H7 (cell line): ENCODE data around the gene SORCS2. TPM values are rescaled to one million over a fixed set of nuclear protein-coding genes. Genes with fewer than 3 reads are reported as not detected.

Experiments
- DNase-seq: peaks from one replicate; pipeline ENCODE4 v3.0.0; 2012
- H3K27me3 ChIP-seq: 2 replicates; pipeline ENCODE4 v1.6.0; 2011; ENCODE audit warnings: mild to moderate bottlenecking, low read length; ENCODE audit not compliant: control insufficient read depth, insufficient read depth
- H3K36me3 ChIP-seq: replicated peaks from 2 replicates; pipeline ENCODE4 v1.5.1; 2011; ENCODE audit warnings: low read length; ENCODE audit not compliant: control insufficient read depth, insufficient read depth
- H3K4me3 ChIP-seq: 2 replicates; pipeline ENCODE4 v1.5.1; 2011; ENCODE audit warnings: low read depth, mild to moderate bottlenecking, control low read depth, low read length, moderate library complexity; ENCODE audit not compliant: insufficient read depth
- total RNA-seq: library from RNA; depleted of rRNA; stranded (reverse); fragments of >200 nt; shearing (Covaris generic); gene quantifications from 2 replicates; pipeline ENCODE4 v1.2.3, GENCODE V29; 2014

The SORCS2 gene
- total RNA-seq, 1 experiment from 2014 or later, result 2.0 TPM

DNA sequence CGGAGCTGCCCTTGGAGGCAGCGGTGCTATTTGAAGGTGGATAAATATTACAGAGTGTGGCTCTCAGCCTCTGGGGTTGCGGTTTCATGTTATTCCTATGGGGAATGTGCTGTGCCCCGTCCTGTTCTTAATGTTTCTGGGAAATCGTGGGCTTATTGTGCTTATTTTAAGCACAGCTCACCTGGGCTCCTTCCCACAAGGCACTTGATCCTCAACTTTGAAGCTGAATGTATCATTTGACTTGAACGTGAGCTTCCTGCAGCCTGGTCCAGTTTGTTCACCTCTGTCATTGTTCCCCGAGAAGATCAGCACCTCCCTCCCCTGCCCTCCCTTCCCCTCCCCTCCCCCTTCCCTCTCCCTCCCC lies 3.9 kb downstream of the SORCS2 start:
- DNase-seq, result no peak
- Histone ChIP-seq H3K27me3 (peaks cover 20% of the 10 kb centered on the region), H3K4me3 (no peak overlapping the region), H3K36me3 (no peaks in the 10 kb centered on the region)

DNA sequence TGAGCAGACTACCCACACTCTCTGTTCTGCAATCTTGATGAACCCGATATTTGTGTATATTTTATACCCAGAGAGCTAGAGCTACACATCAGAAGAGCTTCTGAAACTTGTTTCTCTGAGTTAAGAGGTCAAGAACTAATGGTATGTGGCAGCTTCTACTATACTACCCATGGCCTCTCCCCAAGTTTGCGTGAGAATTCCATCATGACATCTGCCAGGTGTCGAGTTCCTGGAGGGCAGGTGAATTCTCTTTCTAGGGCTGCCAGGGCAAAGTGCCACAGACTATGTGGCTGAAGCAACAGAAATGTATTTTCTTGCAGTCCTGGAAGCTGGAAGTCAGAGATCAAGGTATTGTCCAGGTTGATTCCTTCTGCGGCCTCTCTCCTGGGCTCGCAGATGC lies 4.4 kb downstream of the SORCS2 start:
- no peak for DNase-seq
- H3K4me3 ChIP-seq, result no peak overlapping the region

DNA sequence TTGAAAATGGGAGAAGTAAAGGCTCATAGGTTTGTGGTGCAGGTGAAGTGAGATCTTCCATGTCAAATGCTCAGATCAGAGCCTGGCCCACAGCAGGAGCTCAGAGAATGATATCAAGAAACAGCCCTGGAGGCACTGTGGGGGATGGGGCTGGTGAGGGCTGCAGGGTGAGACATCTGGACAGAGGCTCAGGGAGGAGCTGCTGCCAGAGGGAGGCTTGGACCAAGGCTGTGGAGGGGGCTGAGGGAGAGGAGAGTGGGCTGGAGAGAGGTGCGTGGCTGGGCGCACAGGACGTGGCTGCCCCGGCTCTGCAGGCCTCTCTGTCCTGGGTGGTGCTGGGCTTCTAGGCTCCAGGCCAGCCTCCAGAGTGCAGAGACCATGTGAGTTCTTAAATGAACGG lies 5.6 kb downstream of the SORCS2 start:
- no peaks in the 10 kb centered on the region for H3K36me3 ChIP-seq
- no peak overlapping the region for H3K4me3 ChIP-seq
- H3K27me3 ChIP-seq, result peaks cover 17% of the 10 kb centered on the region
- DNase-seq, result peak; percentile 38

More for the DNA sequence above, 4.4 kb downstream of the SORCS2 start:
- Histone ChIP-seq H3K27me3 (peaks cover 20% of the 10 kb centered on the region), H3K36me3 (no peaks in the 10 kb centered on the region)

DNA sequence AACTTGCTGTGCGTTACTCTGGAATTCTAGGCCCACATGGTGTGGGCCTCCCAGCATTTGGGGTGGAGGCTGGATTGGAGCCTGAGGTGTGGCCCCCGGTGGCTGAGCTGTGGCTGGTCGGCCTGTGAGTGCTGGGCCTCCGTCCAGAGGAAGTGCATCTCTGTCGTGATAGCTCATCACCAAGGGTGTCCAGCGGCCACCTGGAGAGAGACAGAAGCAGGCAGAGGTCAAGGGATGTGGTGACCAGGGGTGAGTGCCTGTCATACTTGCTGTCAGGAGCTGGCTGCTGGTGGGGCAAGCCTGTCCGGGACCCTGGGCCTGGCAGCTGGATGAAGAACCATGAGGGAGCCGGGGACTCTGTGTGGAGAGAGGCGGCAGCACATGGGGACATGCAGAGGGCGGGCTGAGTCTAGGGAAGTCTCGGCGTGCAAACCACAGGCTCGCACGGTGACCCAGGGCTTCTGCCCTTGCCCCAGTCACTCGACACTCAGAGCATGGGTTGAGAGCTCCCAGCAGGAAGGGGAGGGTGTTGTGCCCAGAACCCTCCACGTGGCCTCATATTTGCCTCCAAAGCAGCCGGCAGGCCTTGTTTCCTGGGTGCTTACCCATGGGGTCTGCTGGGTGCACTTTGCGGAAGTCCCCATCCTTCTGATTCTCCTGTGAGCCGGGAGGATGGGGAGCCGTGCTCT lies 6.2 kb downstream of the SORCS2 start:
- Histone ChIP-seq H3K36me3 (no peaks in the 10 kb centered on the region), H3K27me3 (peaks cover 11% of the 10 kb centered on the region), H3K4me3 (no peak overlapping the region)
- peak; percentile 51 for DNase-seq

DNA sequence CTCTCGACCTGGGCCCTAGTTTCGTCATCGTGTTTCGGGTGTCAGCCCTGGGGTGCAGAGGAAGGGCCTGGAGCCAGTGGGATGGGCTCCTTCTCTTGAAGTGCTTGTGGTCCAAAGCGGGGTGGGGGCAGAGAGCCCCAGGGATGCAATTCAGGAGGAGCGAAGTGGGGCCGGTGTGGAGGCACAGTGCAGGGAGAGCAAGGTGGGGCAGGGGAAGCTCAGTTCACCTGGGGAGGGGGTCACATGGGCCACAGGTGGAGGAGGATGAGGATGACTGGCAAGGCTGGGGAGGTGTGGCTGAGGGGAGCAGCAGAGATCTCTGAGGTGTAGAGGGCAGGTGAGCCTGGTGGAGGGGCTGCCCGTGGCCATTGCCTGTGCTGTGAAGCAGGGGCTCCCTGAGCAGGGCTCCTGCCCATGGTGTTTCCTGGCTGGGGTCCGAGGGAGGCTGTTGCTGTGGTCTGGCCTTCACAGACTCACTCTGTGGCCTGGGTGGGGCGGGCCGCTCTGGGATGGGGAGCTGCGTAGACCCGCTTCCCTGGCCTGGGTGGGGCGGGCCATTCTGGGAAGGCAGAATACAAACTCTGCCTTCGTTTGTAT lies 6.9 kb downstream of the SORCS2 start:
- no peak for DNase-seq
- peaks cover 4% of the 10 kb centered on the region for H3K27me3 ChIP-seq

DNA sequence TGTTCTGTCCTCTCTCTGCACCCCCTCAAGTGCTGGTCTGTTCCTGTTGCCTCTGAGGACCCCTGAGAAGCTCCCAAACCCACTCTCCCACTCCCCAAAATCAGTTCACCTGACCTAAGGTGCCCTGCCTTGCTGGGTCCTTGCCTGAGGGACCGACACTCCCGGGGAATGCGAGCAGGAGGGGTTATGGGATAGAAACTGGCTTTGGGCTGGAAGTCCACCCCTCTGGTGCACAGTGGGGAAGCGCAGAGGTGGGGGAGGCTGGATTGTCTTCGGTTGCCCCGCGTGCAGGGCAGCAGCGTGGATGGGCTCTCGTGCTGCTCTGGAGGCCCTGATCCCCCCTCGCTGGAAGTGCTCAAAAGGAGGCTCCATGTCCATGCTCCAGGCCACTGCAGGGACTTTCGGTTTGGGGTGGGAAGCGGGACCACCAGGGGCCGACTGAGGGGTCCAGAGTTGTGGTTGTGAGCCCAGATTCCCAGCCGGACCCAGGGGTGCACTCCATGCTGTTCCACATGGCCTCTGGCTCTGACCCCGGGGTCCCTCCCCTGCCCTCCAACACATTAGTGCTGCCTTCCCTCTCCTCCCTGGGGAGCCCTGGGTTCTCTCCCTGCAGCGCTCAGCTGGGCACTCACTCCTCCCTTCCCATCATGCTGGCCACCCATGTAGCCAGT lies 7.6 kb downstream of the SORCS2 start:
- Histone ChIP-seq H3K4me3 (no peak overlapping the region), H3K36me3 (no peaks in the 10 kb centered on the region), H3K27me3 (no peaks in the 10 kb centered on the region; the same call in 1 of the 2 replicates)
- DNase-seq, result no peak

More for the DNA sequence above, 6.9 kb downstream of the SORCS2 start:
- H3K4me3 ChIP-seq, result no peak overlapping the region
- H3K36me3 ChIP-seq, result no peaks in the 10 kb centered on the region

DNA sequence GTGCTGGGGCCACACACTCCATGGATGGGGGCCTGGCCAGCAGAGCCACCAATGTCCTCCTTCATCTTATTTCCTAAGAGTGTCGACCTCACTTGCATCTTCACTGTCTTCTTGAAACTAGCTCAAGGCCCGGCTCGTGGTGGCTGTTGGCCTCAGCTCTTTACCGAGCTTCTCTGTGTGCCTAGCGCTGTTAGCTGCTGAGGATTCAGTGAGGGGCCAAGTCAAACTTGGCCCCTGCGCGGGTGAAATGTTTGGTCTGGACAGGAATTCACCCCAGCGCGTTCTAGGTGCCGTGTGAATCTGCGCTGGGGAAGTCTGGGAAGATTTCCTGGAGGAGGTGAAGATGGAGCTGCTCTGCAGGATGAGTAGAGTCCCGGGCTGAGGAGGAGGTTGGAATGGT lies 8.5 kb downstream of the SORCS2 start:
- H3K4me3 ChIP-seq, result no peak overlapping the region
- H3K36me3 ChIP-seq, result no peaks in the 10 kb centered on the region
- no peaks in the 10 kb centered on the region for H3K27me3 ChIP-seq
- no peak for DNase-seq

DNA sequence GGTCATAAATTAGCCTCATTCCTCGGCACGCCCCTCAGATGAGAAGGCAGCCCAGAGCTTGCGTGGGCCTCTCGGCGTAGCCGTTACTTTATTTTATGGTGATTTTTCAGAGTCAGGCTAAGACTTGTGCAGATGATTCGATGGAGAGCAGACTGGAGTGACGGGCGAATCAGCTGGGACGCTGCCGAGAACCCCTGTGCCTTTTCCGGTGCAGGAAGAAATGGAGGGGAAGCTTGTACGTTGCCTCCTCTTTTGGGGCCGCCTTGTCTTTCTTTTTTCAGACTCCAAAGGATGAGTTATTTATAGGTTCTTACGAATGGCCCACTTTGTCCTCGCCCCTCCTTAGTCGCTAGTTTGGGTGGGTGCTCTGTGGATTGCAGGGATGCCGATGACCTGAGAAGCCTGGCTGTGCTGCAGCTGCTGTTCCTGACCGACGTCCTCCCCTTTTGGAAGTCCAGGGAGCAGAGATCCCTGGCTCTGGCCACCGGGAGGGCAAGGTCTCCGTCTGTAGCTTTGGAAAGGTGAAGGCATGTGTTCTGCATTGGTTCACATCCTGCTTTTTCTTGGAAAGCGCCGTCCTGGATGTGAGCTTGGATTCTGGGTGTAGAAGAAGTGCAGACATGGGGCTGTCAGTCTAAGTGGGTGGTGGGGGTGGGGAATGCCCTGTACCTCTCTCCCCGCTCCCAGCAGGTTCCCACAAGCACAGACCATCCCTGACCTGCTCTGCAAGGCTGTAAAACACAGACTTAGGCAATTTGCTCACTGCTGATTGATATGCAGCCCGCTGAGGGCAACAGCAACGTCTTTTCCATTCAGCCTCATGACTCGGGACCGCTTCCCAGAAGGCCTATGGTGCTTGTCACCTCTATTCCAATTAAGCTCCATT lies 9.3 kb downstream of the SORCS2 start:
- H3K27me3 ChIP-seq, result no peaks in the 10 kb centered on the region
- no peak overlapping the region for H3K4me3 ChIP-seq
- H3K36me3 ChIP-seq, result no peaks in the 10 kb centered on the region
- no peak for DNase-seq

DNA sequence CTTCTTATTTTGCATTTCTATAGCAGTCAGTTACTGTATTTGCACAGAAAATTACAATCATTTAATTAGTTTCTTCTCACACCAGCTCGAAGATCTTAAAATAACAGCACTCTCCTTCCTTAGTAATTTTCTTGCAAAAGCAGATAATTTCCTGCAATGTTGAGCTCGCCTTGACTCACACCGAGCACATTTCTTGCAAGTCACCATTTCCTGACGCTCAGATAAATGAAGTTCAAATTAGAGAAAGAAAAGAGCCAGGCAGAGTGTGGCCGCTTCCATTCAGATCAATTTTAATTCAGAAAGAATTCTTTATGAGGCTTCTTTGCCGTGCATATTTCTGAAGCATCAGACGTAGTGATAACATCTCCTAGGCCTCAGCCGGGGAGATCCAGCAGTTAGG lies 10.1 kb downstream of the SORCS2 start:
- no peak for DNase-seq
- Histone ChIP-seq H3K4me3 (no peak overlapping the region), H3K36me3 (no peaks in the 10 kb centered on the region), H3K27me3 (no peaks in the 10 kb centered on the region)

DNA sequence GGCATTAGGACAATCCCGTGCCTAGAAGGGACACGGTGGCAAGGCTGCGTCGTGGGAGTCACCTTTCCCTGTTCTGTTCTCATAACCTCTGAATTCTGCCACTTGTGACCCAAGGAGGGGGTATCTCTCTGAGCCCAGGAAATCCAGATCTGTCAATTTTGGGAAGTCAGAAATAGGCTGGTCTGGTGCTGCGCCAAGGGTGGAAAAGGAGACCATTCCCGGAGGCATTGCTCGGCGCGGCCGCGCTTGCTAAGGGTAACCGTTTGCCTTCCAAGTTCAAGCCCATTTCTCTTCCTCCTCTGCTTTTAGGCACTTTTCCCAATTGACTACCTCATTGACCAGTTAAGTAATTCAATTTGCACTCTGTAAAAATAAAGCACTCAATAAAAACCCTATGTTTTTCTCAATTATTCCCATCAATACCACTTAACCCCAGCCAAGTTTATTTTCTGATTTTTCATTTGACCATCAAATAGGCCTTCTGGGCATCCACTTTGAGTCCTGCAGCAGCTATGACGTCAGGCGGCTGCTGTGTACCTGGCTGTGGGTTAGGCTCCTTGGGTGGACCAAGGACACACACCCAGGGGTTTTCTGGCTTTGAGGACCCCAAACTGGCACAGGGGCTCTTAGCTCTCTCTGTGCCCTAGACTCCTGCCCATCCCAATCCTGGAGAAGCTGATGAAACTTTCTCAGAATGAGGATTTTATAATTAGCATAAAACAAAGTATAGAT lies 12.5 kb downstream of the SORCS2 start:
- no peaks in the 10 kb centered on the region for H3K36me3 ChIP-seq
- no peak for DNase-seq
- H3K27me3 ChIP-seq, result no peaks in the 10 kb centered on the region
- H3K4me3 ChIP-seq, result no peak overlapping the region

DNA sequence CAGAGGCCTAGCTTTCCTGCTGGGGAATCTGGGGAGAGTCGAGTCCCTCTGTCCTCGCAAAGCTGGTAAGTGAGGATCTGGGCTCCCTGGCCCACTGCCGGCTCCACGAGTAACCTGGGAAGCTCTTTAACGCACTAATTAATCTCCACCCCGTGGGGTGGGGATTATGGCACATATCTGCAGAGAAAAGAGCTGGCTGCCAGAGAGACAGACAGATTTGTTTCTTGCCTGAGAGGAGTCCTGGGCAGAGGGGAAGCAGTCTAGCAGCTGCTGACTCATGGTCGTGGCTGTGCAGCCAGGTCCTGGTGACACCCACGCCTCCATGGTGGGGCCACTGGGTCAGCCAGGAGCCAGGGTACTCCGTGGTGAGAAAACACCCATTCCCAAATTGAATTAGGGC lies 14.0 kb downstream of the SORCS2 start:
- Histone ChIP-seq H3K36me3 (no peaks in the 10 kb centered on the region), H3K27me3 (no peaks in the 10 kb centered on the region), H3K4me3 (no peak overlapping the region)
- no peak for DNase-seq

DNA sequence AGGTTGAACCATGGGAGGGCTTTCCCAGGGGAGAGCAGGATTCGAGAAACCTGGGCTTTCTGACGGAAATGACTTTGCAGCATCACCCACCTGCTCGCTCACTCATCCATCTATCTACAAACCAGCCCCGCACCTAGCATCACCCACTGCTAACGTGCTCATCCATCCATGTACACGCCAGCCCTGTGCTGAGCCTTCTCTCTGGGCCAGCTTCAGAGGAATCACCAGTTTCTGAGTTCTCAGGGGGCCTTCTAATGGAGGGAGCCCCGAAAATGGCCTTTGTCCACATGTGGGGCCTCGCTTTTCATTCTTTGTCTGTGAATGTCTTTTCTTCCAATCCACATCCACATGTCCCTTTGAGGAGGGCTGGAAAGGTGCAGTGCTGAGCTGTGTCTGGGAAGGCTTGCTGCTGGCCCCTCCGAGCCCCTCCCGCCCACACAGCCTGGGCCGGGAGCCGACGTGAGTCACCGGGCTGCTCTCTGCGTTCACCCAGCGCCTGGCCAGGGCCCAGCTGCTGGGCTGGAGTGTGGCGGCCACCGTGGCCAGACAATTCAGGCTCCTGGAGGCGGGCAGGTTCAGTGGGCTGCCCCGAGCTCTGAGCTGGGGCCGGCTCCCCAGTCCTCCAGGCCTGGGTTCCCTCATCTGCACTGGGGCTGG lies 14.7 kb downstream of the SORCS2 start:
- no peaks in the 10 kb centered on the region for H3K27me3 ChIP-seq
- H3K36me3 ChIP-seq, result no peaks in the 10 kb centered on the region
- no peak overlapping the region for H3K4me3 ChIP-seq
- DNase-seq, result peak; percentile 86

DNA sequence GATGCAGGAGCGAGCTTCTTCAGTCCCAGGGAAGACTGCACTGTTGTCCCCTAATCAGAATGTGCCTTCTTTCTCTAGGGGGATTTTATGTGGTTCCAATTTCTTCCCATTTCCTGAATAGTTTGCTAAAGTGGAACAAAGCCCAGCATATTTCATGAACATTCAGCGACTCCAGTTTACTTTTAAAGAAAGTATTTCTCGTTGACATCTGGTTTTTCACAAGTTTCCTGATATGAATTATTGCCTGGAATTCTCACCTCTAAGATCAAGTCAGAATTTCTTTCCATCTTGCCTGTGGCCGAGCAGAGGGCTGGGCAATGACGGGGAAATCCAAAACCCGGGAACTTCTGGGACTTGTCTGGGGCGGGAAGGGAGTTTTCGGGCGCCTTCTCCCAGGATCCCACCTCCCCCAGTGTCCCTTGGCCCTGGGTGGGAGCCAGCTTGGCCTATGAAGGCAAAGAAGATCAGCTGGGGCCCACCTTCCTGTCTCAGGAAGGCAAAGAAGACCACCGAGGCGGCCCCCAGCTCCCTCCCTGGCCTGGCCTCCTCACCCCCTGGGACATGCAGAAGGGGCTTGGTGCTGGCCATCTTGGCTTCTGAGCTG lies 15.4 kb downstream of the SORCS2 start:
- DNase-seq, result no peak
- Histone ChIP-seq H3K27me3 (no peaks in the 10 kb centered on the region), H3K36me3 (no peaks in the 10 kb centered on the region), H3K4me3 (no peak overlapping the region)
